ENCODE results near the gene PIM2.

PIM2 gene

GRCh38 chrX:48958635-48959094 lies 39.8 kb upstream of the PIM2 start:
- TF ChIP-seq CTCF (IDR thresholded peaks at IDR 0.05; ENCODE audit: control insufficient read depth, extremely low read depth, insufficient read depth): no peak
- peak overlapping the region; percentile 68 for H3K4me3 ChIP-seq (ENCODE audit: low read depth, low read length)
- no peak for DNase-seq (ENCODE audit: low read depth)

DNA sequence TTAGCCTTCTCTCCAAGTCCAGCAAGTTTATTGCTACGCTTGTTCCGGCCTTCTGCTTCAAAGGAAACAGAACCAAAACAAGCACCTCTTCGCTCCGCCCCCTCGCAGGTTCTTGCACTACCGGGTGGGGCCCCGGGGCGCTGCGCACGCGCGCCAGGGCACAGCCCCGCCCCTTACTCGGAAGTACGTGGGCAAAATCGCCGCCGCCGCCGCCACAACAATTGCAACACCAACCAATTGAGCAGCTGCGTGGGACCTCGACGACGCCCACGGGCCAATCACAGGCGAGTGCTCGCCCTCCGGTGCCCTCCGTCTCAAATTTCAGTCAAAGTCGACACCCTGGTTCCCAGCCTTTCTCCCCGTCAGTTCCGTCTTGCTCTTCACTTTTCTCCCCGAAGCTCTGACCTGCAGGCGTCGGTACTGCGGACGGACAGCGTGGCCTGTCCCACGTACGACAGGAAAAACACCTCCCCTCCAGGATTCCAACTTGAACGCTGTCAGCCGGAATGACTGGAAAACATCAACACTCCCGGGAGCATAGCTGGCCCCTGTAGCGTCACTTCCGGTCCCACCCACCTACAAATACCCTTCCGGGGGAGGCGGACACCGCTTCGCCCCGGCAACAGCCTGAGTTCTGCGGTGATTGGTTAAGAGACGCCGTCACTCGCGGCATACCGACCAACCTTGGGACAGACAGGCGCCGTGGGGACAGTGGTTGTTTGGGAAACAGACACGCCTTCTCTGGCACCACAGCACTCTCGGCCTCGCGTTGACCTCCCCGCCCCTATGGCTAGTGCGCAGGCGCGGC lies 39.2 kb upstream of the PIM2 start:
- peak overlapping the region; percentile 68 for H3K4me3 ChIP-seq (ENCODE audit: low read depth, low read length)

GRCh38 chrX:48957477-48957826 lies 38.6 kb upstream of the PIM2 start, which contains the start of gene OTUD5:
TSS of gene OTUD5 (minus strand) at chrX:48957607. CDS start at chrX:48957570, 37 bp downstream.
- DNase-seq (ENCODE audit: low read depth): no peak
- no peak for TF ChIP-seq CTCF (IDR thresholded peaks at IDR 0.05; ENCODE audit: control insufficient read depth, extremely low read depth, insufficient read depth)
- H3K4me3 ChIP-seq (ENCODE audit: low read depth, low read length): peak within 1 kb of the TSS; percentile 68

More for the DNA sequence above, 39.2 kb upstream of the PIM2 start:
- no peak for TF ChIP-seq CTCF (IDR thresholded peaks at IDR 0.05; ENCODE audit: control insufficient read depth, extremely low read depth, insufficient read depth)
- DNase-seq (ENCODE audit: low read depth): peak; percentile 95

GRCh38 chrX:48956728-48957414 lies 38.0 kb upstream of the PIM2 start:
- H3K4me3 ChIP-seq (ENCODE audit: low read depth, low read length): peak overlapping the region; percentile 68
- no peak for DNase-seq (ENCODE audit: low read depth)
- TF ChIP-seq CTCF (IDR thresholded peaks at IDR 0.05; ENCODE audit: control insufficient read depth, extremely low read depth, insufficient read depth): no peak

- no peak for TF ChIP-seq CTCF (IDR thresholded peaks at IDR 0.05; ENCODE audit: control insufficient read depth, extremely low read depth, insufficient read depth)
These were observed 29.8 kb upstream of the PIM2 start for GRCh38 chrX:48948589-48948988.

DNA sequence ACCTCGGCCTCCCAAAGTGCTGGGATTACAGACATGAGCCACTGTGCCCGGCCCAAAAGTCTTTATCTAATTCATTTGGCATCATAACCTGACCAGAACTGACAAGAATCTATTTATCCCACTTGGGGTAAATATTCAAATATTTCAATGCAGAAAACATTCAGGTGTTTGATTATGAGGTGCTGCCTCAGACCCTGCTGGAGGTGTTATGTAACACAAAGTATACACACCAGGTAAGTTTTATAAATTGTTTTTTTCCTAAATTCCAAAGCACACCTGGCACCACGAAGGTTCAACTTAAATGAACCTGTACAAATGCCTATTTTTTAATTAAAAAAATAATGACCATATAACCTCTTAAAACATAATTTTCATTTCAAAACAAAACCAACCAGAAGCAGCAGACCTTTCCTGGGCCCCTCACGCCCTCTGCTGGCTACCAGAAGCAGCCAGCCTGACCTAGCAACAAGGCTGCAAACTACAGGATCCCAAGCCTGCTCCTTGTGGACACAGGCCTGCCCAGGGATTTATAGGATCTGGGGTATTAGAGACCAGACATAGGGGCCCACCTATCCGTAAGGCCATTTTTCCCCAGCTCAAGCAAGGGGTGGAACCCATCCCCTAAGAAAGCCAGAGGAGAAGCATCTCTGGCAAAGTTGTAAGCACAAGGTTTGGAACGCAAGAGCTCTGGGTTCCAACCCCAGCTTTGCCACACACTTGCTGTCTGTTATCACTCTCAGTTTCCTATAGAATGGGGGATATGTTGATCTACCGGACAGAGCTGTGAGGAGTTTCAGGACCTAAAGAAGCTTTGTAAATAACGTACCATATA lies 26.9 kb upstream of the PIM2 start:
- no peak for DNase-seq (ENCODE audit: low read depth)

More at GRCh38 chrX:48948589-48948988, 29.8 kb upstream of the PIM2 start:
- no peak for DNase-seq (ENCODE audit: low read depth)
- H3K4me3 ChIP-seq (ENCODE audit: low read depth, low read length): no peak overlapping the region

More for the DNA sequence above, 26.9 kb upstream of the PIM2 start:
- no peak overlapping the region for H3K4me3 ChIP-seq (ENCODE audit: low read depth, low read length)
- peak; percentile 78 for TF ChIP-seq CTCF (IDR thresholded peaks at IDR 0.05; ENCODE audit: control insufficient read depth, extremely low read depth, insufficient read depth)

Data from LNCaP clone FGC (cell line).